GM10847 (cell line): Measurements from ENCODE around the gene RB1.

ENCODE experiments used
- POLR2A ChIP-seq: IDR thresholded peaks from 2 replicates; pipeline ENCODE4 v1.6.1; 2011; ENCODE audit not compliant: insufficient read length; ENCODE audit errors: extremely low read depth

Gene RB1

GRCh38 chr13:48505597-48506091 is 202.1 kb downstream of the RB1 start:
- TF ChIP-seq POLR2A = no peak

DNA sequence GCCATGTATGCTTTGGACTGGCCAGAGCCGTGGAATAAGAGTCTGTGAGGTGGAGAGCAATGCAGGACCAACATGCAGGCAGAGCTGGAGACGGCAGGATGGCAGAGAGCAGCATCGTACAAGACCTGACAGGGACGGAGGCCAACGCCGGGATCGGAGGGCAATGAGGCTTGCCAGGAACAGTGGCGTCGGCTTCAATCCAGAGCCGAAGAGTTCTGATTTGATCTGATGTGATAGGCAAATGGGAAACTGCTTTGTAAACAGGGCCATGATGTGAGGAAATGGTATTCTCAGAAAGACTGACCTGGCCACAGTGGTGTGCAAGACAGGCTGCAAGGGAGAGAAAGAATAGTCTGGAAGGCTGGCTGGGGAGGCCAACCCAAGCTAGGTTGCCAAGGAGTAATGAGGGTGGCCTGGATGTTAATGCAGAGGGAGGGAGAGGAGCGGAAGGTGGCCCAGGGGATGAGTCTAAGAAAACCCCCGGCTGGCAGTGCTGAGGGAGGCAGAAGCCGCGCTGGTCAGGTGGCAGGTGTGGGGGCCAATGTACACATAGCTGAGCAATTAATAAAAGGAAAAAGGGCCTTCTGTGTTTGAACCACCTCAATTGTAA is 202.6 kb downstream of the RB1 start:
- no peak for TF ChIP-seq POLR2A

GRCh38 chr13:48507021-48507420 is 203.5 kb downstream of the RB1 start:
- TF ChIP-seq POLR2A = no peak

DNA sequence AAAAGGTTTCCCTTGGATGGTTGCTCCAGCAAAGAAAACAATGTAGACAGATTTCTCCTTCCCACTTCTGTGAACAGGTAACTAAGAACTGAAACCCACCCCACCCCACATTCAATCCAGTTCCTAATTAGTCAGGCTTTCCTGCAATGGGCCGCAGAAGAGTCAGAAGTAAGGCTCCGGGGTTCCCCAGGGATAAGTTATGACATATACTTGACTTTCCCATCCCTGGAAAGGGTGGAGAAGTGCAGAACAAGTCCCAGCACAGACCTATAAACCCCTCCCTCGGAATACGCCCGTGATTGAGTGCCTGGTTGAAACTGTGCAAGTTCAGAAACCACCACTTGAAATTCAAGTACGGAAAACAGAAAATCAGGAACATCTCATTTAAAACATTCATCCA is 204.5 kb downstream of the RB1 start:
- TF ChIP-seq POLR2A = no peak

GRCh38 chr13:48510698-48511097 is 207.1 kb downstream of the RB1 start:
- no peak for TF ChIP-seq POLR2A

- no peak for TF ChIP-seq POLR2A
Measured at GRCh38 chr13:48511621-48512230, 208.2 kb downstream of the RB1 start.

DNA sequence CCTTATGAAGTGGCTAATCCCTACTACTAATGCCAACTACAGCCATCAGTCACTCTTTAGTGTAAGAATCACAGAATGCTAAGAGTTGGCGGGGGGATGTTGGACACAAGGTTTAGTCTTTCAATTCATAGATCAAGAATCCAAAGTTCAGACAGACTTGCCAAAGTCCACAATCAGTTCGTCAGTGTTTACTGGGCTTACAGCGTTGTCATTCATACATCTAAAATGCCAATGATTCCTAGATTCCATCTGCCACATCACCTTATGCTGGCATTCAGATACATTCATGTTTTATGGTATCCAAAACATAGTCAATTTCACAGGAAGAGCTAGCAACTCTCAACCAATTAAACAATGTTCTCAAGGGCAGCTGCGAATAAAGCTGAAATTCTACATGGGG is 211.2 kb downstream of the RB1 start:
- TF ChIP-seq POLR2A = no peak

GRCh38 chr13:48515732-48516131 is 212.2 kb downstream of the RB1 start:
- TF ChIP-seq POLR2A = no peak

DNA sequence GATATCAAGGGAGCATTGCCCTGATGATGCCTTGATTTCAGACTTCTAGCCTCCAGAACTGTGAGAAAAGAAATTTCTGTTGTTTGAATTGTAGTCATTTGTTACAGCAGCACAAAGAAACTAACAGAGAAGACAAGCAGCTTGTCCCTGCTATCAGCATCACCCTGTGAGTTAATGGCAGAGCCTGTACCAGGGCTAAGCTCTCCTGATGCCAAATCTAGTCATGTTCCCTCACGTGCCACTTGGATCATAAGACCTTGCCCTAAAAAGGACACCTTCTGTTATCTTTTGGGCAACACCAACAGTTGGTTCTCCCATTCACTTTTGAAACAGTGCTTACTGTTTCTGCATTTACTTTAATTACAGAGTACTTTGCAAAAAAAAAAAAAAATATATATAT is 214.5 kb downstream of the RB1 start:
- TF ChIP-seq POLR2A = no peak

DNA sequence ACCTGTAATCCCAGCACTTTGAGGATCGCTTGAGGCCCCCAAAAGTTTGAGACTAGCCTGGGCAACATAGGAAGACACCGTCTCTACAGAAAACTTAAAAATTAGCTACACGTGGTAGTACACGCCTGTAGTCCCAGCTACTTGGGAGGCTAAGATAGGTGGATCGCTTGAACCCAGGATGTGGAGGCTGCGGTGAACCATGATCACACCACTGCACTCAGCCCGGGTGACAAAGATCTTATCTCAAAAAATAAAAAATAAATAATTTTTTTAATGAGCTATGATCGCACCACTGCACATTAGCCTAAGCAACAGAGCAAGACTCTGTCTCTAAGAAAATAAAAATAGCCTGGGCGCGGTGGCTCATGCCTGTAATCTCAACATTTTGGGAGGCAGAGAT is 222.7 kb downstream of the RB1 start:
- no peak for TF ChIP-seq POLR2A

GRCh38 chr13:48527955-48528354 is 224.4 kb downstream of the RB1 start:
- TF ChIP-seq POLR2A = no peak

DNA sequence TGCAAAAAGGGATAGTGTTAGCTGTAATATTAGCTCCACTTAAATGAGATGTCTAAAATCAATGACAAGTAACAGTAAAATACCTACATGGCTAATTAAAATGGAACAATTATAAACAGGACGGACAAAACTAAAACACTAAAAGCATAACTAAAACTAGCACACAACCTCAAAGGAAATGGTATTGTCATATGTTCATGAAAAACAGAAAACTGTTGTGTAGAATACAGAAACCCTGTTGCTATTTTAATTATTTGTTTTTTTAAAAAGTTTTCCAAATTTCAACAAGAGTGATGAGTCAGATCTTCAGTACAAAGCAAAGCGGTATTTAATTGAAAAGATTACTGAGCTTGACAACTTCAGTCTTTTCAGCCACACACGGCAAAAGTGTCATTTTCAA is 225.2 kb downstream of the RB1 start:
- no peak for TF ChIP-seq POLR2A

DNA sequence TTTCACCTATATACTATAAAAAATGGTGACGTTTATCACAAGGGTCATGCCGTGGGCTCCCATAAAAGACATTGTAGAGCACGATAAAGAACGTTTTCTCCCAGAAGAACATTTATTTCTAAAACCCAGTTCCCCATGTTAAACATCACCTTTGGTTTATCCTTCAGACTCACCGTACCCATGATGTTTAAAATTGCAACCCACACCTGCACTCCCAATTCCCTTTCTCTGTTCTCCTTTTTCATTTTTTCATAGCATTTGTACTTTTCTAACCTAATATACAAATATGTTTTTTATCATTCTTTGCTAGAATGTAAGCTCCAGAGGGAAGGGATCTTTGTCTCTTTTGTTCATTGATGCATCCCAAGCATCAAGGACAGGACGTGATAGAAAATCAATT is 227.3 kb downstream of the RB1 start:
- no peak for TF ChIP-seq POLR2A
